Measurements from ENCODE around the gene CHMP5. TPM values are rescaled to one million over a fixed set of nuclear protein-coding genes. Genes with fewer than 3 reads are reported as not detected.
A peak's percentile ranks its signal among the peaks of the same experiment; 100 is the strongest.

Gene CHMP5
- total and polyA plus RNA-seq, 10 of the 15 experiments (the other 5 are each of a cell fraction or from before 2014, with no cell fraction given): 40.3 to 179 (median 78.6) TPM

GRCh38 chr9:33249087-33249658, 15.7 kb upstream of the CHMP5 start (continued):
- TF ChIP-seq SMAD5 (IDR thresholded peaks at IDR 0.05; ENCODE audit: low read depth): 0 out of 2 replicates have a peak, but pooled peaks have one; percentile 37
- 0 out of 2 replicates have a peak, but pooled peaks have one; percentile 9 for TF ChIP-seq RAD21 (IDR thresholded peaks at IDR 0.05; ENCODE audit: insufficient read depth, low read depth, low read length)
- no peak for TF ChIP-seq MAX (IDR thresholded peaks at IDR 0.05; ENCODE audit: low read depth, low read length)
- TF ChIP-seq RAD51 (IDR thresholded peaks at IDR 0.05): no peak
- TF ChIP-seq NR2C2 (IDR thresholded peaks at IDR 0.05; ENCODE audit: borderline replicate concordance, control insufficient read depth, insufficient read length, low read depth): no peak
- no peak for TF ChIP-seq E2F8 (IDR thresholded peaks at IDR 0.05; ENCODE audit: low read depth, partially characterized antibody)
- 0 out of 2 replicates have a peak, but pooled peaks have one; percentile 35 for TF ChIP-seq EED (IDR thresholded peaks at IDR 0.05; ENCODE audit: low read depth)
- no peak for TF ChIP-seq CHD1 (IDR thresholded peaks at IDR 0.05; ENCODE audit: low read depth, low read length)
- no peak for TF ChIP-seq EGR1 (IDR thresholded peaks at IDR 0.05; ENCODE audit: borderline replicate concordance in 1 of 2, low read depth in 2 of 2, low read length in 2 of 2)
- TF ChIP-seq YY1 (IDR thresholded peaks at IDR 0.05; ENCODE audit: low read depth, low read length): 0 out of 2 replicates have a peak, but pooled peaks have one; percentile 27
- TF ChIP-seq CEBPZ (IDR thresholded peaks at IDR 0.05; ENCODE audit: low read depth, low read length): no peak
